CD4-positive, CD25-positive, alpha-beta regulatory T cell (primary cell): ENCODE data around the gene TTLL13. TPM values are rescaled to one million over a fixed set of nuclear protein-coding genes. Genes with fewer than 3 reads are reported as not detected.

Source experiments
- ATAC-seq, 2 donors: fragments of 150-1000 bp; cut with Tn5 transposase; one replicate each; pipeline ENCODE4 v1.10.0; 2021; ENCODE audit warnings: low read depth in 2 of 2, moderate number of reproducible peaks in 2 of 2, moderate library complexity in 1 of 2
- DNase-seq, 3 donors: peaks; one replicate each; pipeline versions ENCODE4 v3.0.0 to v3.0.0-alpha.2; 2012 to 2022; ENCODE audit warnings: mixed read lengths in 1 of 3
- H3K27ac ChIP-seq: one replicate; pipeline ENCODE4 v1.7.0; 2013; ENCODE audit warnings: mild to moderate bottlenecking, low read length; ENCODE audit not compliant: insufficient read depth, poor library complexity, severe bottlenecking
- H3K27me3 ChIP-seq: one replicate; pipeline ENCODE4 v1.7.0; 2013; ENCODE audit warnings: low read length; ENCODE audit not compliant: control insufficient read depth, insufficient read depth
- H3K36me3 ChIP-seq: one replicate; pipeline ENCODE4 v1.7.0; 2013; ENCODE audit warnings: mild to moderate bottlenecking, low read length, moderate library complexity; ENCODE audit not compliant: control insufficient read depth, insufficient read depth
- H3K4me1 ChIP-seq: 2 replicates; pipeline ENCODE4 v1.7.0; 2013; ENCODE audit warnings: mild to moderate bottlenecking, low read length; ENCODE audit not compliant: insufficient read depth, control insufficient read depth, poor library complexity, severe bottlenecking
- H3K4me3 ChIP-seq: one replicate; pipeline ENCODE4 v1.7.0; 2013; ENCODE audit warnings: low read depth, mild to moderate bottlenecking, low read length, moderate library complexity
- H3K9me3 ChIP-seq, 2 experiments: 1 replicate in 1 of 2; 2 replicates in 1 of 2; pipeline ENCODE4 v1.7.0; 2013; ENCODE audit warnings: low read length in 2 of 2, mild to moderate bottlenecking in 1 of 2, moderate library complexity in 1 of 2; ENCODE audit not compliant: control insufficient read depth in 2 of 2
- H3K27ac Mint-ChIP-seq, 3 donors: one replicate each; pipeline ENCODE4 v1.8.0; 2020 to 2022; ENCODE audit warnings: mild to moderate bottlenecking in 3 of 3, mixed read lengths in 3 of 3, moderate library complexity in 2 of 3
- H3K27me3 Mint-ChIP-seq: one replicate; pipeline ENCODE4 v1.8.0; 2022; ENCODE audit warnings: mild to moderate bottlenecking, mixed read lengths
- H3K36me3 Mint-ChIP-seq: one replicate; pipeline ENCODE4 v1.8.0; 2020; ENCODE audit warnings: mixed read lengths
- H3K4me1 Mint-ChIP-seq, 4 donors: one replicate each; pipeline ENCODE4 v1.8.0; 2020 to 2022; ENCODE audit warnings: mixed read lengths in 4 of 4, mild to moderate bottlenecking in 1 of 4
- H3K4me3 Mint-ChIP-seq, 4 donors: one replicate each; pipeline ENCODE4 v1.8.0; 2020 to 2022; ENCODE audit warnings: mild to moderate bottlenecking in 4 of 4, mixed read lengths in 4 of 4, moderate library complexity in 3 of 4
- H3K9me3 Mint-ChIP-seq, 7 donors: one replicate each; pipeline ENCODE4 v1.8.0; 2020 to 2022; ENCODE audit warnings: mixed read lengths in 7 of 7, mild to moderate bottlenecking in 3 of 7, moderate library complexity in 2 of 7
- polyA plus RNA-seq, 4 donors: library from polyadenylated mRNA; unstranded; fragments of 300-500 nt; fragmentation: Illumina TruSeq; gene quantifications; one replicate each; pipeline ENCODE4 v1.2.3, GENCODE V29; 2021
- total RNA-seq: library from RNA; stranded (reverse); gene quantifications from one replicate; pipeline ENCODE4 v1.2.3, GENCODE V29; 2022

The TTLL13 gene, protein sequence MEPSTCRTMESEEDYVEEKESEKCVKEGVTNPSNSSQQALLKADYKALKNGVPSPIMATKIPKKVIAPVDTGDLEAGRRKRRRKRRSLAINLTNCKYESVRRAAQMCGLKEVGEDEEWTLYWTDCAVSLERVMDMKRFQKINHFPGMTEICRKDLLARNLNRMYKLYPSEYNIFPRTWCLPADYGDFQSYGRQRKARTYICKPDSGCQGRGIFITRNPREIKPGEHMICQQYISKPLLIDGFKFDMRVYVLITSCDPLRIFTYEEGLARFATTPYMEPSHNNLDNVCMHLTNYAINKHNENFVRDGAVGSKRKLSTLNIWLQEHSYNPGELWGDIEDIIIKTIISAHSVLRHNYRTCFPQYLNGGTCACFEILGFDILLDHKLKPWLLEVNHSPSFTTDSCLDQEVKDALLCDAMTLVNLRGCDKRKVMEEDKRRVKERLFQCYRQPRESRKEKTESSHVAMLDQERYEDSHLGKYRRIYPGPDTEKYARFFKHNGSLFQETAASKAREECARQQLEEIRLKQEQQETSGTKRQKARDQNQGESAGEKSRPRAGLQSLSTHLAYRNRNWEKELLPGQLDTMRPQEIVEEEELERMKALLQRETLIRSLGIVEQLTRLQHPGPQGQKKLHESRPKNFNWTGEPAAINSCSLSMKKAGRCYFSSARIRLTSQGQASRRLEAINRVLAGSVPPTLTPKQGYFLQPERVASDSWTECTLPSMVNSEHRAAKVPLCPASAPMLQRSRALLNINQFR
- total RNA-seq, result 0.25 TPM
- polyA plus RNA-seq, result under 1 TPM in 3 of 4 donors, not detected in 1; 0.13 to 0.64 (median 0.18) TPM

DNA sequence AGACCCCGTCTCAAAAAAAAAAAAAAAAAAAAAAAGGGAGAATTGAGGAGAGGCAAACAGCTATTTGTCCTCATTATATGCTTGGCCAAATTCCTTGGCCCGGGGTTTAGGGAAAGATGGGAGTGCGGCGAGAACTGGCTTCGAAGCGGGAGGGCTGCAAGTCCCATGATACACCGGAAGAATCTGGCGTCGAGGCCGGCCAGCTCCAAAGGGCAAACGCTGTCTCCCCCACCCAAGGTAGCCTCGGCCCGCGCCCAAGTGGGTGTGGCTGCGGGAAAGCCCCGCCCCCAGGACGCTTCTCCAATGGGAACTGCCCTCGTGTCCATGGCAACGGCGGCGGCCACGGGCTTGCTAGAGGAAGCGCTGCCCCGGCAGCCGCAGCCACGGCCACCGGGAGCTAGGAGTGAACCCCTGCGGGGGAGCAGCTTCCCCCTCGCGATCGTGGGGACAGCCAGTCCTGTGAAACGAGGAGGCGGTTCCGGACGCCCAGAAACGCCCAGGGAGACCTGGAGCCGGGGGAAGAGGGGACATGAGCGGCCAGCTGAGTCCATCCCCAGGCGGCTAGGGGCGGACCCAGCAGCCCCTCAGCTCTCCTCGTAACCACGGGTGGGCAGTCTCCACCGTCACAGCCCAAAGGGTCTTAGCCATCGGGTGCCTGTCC, at the start of gene TTLL13:
Gene TTLL13, plus strand, starts transcription at position 354 of the 661 bp plus-strand sequence. CDS start 1,075 bp downstream, outside the sequence.
- peak within 1 kb of the TSS in 2 of 3 donors; percentile 42 to 73 for H3K27ac Mint-ChIP-seq
- peaks cover 18% of the 10 kb centered on the region for H3K27me3 Mint-ChIP-seq
- H3K4me1 ChIP-seq, result peaks cover 15% of the 10 kb centered on the region
- H3K27ac ChIP-seq, result no peak within 1 kb of the TSS
- H3K4me3 ChIP-seq, result no peak within 1 kb of the TSS
- DNase-seq, result peak; percentile 29 to 72 (median 42)
- H3K4me1 Mint-ChIP-seq, result peaks cover 0 to 16% (median 6%) of the 10 kb centered on the region in 4 donors
- no peaks in the 10 kb centered on the region for H3K9me3 ChIP-seq
- ATAC-seq, result peak; percentile 58 to 78
- no peaks in the 10 kb centered on the region for H3K36me3 ChIP-seq
- no peaks in the 10 kb centered on the region for H3K36me3 Mint-ChIP-seq
- H3K27me3 ChIP-seq, result no peaks in the 10 kb centered on the region
- peak within 1 kb of the TSS; percentile 63 to 82 (median 70) for H3K4me3 Mint-ChIP-seq
- no peaks in the 10 kb centered on the region for H3K9me3 Mint-ChIP-seq

DNA sequence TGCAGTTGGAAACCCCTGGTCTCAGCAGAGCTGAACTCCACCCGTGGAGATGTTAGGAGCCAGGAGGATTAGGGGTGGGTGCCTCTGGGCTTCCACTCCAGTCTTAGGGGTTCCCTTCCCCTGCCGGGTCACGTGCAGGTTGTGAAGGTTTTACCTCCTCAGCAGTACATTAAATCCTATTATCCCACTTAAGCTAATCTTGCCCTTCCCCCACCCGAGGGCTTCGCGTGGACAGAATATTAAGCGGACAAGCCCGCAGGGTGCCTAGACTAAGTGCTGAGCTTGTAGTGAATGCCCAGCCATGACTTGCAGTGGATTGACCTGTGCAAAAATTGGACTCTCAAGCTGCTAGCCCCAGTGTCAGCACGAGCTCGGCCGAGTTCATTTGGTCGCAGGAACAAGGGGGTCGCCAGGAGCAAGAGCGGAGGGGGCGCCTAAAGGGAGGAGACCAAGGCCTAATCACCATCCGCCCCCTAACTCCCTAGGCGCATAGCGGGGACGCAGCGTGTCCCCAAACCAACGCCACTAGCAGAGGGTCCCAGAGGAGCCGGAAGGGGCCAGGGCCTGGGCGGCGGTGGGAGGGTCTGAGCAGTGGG, 48.7 kb upstream of the TTLL13 start:
- H3K9me3 Mint-ChIP-seq, result no peaks in the 10 kb centered on the region
- H3K4me3 ChIP-seq, result peak overlapping the region; percentile 48
- peak overlapping the region; percentile 65 for H3K27ac ChIP-seq
- peaks cover 0 to 27% (median 14%) of the 10 kb centered on the region in 4 donors for H3K4me1 Mint-ChIP-seq
- H3K36me3 Mint-ChIP-seq, result no peaks in the 10 kb centered on the region
- H3K4me1 ChIP-seq, result peaks cover 25% of the 10 kb centered on the region
- H3K36me3 ChIP-seq, result no peaks in the 10 kb centered on the region
- H3K27me3 ChIP-seq, result no peaks in the 10 kb centered on the region
- peak overlapping the region; percentile 87 to 95 (median 88) for H3K4me3 Mint-ChIP-seq
- H3K9me3 ChIP-seq, result no peaks in the 10 kb centered on the region
- DNase-seq (no peak), ATAC-seq (peak in 1 of 2 donors; percentile 24)
- H3K27me3 Mint-ChIP-seq, result no peaks in the 10 kb centered on the region
- peak overlapping the region; percentile 76 to 91 (median 88) for H3K27ac Mint-ChIP-seq

DNA sequence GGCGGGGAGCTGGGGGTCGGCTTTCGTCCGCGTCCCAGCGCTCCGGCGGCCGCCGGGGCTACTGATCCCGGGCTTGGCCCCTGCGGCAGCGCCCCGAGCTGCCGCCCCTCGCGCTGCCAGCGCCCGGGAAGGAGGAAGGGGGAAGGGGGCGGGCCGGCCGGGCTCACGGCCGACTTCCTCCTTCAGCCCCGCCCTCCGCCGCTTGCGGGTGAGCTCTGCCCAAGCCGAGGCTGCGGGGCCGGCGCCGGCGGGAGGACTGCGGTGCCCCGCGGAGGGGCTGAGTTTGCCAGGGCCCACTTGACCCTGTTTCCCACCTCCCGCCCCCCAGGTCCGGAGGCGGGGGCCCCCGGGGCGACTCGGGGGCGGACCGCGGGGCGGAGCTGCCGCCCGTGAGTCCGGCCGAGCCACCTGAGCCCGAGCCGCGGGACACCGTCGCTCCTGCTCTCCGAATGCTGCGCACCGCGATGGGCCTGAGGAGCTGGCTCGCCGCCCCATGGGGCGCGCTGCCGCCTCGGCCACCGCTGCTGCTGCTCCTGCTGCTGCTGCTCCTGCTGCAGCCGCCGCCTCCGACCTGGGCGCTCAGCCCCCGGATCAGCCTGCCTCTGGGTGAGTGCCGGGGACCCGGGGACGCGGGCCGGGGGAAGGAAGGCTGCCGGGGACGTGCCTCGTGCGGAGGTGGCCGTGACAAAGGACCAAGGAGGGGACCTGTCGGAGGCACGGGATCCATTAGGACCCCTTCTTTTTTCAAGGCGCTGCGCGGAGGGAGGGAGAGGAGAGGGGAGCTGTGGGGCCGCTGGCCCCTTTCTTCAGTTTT, 48.0 kb upstream of the TTLL13 start, which contains the start of gene SEMA4B:
Gene SEMA4B, plus strand, starts transcription at position 201 of the 814 bp plus-strand sequence. Its CDS starts 249 bp downstream, at position 450.
- ATAC-seq, result peak; percentile 85 to 88
- peak within 1 kb of the TSS; percentile 62 for H3K4me3 ChIP-seq
- no peaks in the 10 kb centered on the region for H3K9me3 Mint-ChIP-seq

DNA sequence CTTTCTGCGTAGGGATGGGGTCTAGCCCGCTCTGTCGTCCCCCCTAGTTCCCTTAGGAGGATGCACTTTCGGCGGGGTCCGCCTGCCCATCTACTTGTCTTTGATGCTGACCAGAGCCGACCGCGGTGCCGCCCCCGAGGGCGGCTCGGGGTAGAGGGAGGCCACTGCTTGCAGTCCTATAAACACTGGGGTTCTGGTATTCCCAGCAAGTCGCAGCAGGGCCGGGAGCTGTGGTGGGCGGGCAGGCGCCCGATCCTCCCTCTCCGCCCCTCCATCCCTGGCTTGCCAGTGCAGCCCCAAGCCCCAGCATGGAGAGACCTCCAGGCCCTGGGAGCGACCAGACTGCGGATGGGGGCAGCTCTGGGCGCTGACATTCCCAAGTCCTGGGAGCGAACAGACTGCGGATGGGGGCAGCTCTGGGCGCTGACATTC, 47.4 kb upstream of the TTLL13 start:
- H3K4me1 Mint-ChIP-seq, result peaks cover 0 to 30% (median 14%) of the 10 kb centered on the region in 4 donors
- Histone ChIP-seq H3K27me3 (no peaks in the 10 kb centered on the region), H3K27ac (no peak overlapping the region), H3K9me3 (no peaks in the 10 kb centered on the region), H3K36me3 (no peaks in the 10 kb centered on the region), H3K4me3 (peak overlapping the region; percentile 62), H3K4me1 (peaks cover 25% of the 10 kb centered on the region)
- H3K27ac Mint-ChIP-seq, result peak overlapping the region in 2 of 3 donors; percentile 51 to 56
- no peak for ATAC-seq
- no peak for DNase-seq
- no peaks in the 10 kb centered on the region for H3K27me3 Mint-ChIP-seq
- peaks cover 5% of the 10 kb centered on the region for H3K36me3 Mint-ChIP-seq
- H3K4me3 Mint-ChIP-seq, result peak overlapping the region; percentile 89 to 94 (median 91)
- H3K9me3 Mint-ChIP-seq, result no peaks in the 10 kb centered on the region

More for the DNA sequence above, 48.0 kb upstream of the TTLL13 start, which contains the start of gene SEMA4B:
- Mint-ChIP-seq H3K27me3 (no peaks in the 10 kb centered on the region), H3K4me1 (peaks cover 0 to 27% (median 14%) of the 10 kb centered on the region in 4 donors), H3K27ac (peak within 1 kb of the TSS; percentile 76 to 91 (median 88)), H3K36me3 (no peaks in the 10 kb centered on the region), H3K4me3 (peak within 1 kb of the TSS; percentile 89 to 95 (median 93))
- H3K27me3 ChIP-seq, result no peaks in the 10 kb centered on the region
- H3K4me1 ChIP-seq, result peaks cover 25% of the 10 kb centered on the region
- no peaks in the 10 kb centered on the region for H3K36me3 ChIP-seq
- peak; percentile 71 to 83 (median 71) for DNase-seq
- H3K9me3 ChIP-seq, result no peaks in the 10 kb centered on the region
- H3K27ac ChIP-seq, result peak within 1 kb of the TSS; percentile 65

DNA sequence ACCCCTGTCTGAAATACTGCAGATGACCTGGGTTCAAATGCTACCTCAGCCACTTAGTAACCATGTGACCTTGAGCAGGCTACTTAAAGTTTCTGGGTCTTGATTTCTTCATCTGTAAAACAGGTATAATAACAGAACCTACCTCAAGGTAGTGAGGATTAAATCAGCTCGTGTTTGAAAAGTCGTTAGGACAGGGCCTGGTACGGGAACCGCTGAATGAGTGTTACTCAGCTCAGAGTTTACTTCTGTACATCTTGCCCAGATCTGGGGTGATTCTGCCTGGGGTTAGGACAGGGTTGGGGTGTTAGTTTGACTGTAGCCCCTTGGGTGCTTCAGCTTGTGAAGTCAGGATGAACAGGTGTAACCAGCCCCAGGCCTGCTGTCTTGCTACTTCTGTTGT, 46.4 kb upstream of the TTLL13 start:
- no peaks in the 10 kb centered on the region for H3K27me3 ChIP-seq
- no peak overlapping the region for H3K27ac ChIP-seq
- H3K9me3 ChIP-seq, result no peaks in the 10 kb centered on the region
- DNase-seq (no peak), ATAC-seq (no peak)
- Mint-ChIP-seq H3K27me3 (no peaks in the 10 kb centered on the region), H3K4me3 (peak overlapping the region; percentile 89 to 99 (median 93)), H3K4me1 (peaks cover 0 to 30% (median 14%) of the 10 kb centered on the region in 4 donors), H3K36me3 (peaks cover 5% of the 10 kb centered on the region), H3K27ac (peak overlapping the region in 1 of 3 donors; percentile 83), H3K9me3 (no peaks in the 10 kb centered on the region)
- peaks cover 25% of the 10 kb centered on the region for H3K4me1 ChIP-seq
- H3K4me3 ChIP-seq, result no peak overlapping the region
- H3K36me3 ChIP-seq, result no peaks in the 10 kb centered on the region

DNA sequence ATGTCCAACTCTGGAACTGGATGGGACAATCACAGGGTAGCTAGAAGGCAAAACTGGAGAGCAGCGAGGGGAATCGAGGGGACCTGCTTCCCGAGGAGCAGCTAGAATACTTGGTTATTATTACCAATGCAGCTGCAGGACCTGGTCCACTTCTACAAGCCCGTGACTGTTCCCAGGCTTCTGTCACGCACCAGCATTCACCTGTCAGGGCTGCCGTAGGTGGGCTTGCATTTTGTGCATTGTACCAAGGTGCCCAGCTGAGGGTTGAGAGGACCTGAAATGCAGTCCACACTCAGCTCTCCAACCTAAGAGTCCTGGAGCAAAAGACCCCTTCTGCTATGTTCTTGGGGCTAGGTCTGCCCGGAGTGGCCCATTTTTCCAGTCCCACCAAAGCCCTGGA, 45.9 kb upstream of the TTLL13 start:
- no peak overlapping the region for H3K27ac ChIP-seq
- Mint-ChIP-seq H3K27ac (no peak overlapping the region), H3K27me3 (no peaks in the 10 kb centered on the region), H3K9me3 (no peaks in the 10 kb centered on the region), H3K36me3 (peaks cover 5% of the 10 kb centered on the region), H3K4me1 (peaks cover 0 to 30% (median 14%) of the 10 kb centered on the region in 4 donors), H3K4me3 (peak overlapping the region; percentile 7 to 99 (median 90))
- no peaks in the 10 kb centered on the region for H3K36me3 ChIP-seq
- H3K9me3 ChIP-seq, result no peaks in the 10 kb centered on the region
- DNase-seq, result no peak
- H3K27me3 ChIP-seq, result no peaks in the 10 kb centered on the region
- H3K4me3 ChIP-seq, result no peak overlapping the region
- no peak for ATAC-seq
- peaks cover 25% of the 10 kb centered on the region for H3K4me1 ChIP-seq
